ENCODE results near the gene ST6GALNAC4.

DNA sequence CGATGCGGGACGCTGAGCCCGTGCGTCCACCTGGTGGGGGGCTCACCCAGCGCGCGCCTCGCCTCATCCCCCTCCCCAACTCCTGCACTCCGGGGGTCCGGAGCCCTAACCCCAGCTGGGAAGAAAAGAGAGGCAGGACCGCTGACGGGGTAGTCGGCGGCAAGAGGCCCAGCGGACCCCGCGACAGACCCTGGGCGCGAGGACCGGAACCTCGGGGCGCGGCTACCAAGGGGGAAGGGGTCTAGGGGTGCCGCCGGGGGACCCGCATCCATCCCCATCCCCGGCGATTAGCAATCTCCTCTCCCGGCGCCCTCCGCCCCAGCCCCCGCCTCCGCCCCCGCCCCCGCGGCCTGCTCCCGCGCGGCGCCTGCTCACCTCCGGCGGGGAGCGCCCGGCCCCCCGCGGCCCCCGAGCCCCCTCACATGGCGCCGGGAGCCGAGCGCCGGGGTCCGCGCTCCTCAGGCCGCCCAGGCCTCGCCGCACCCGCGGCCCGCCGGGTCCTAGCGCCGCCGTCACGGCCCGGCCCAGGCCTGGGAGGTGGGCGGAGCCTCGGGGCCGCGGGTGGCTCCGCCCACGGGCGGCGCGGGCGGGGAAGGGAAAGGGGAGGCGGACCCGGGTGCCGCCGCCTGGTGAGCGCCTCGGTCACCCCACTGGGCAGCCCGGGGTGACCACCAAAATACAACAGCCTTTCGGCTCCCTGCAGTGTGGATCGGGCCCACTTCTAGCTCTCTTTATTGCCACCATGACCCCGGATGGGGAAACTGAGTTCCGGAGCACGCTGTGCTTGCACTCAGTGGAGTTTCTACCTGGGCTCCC lies 17.5 kb downstream of the ST6GALNAC4 start, which contains the start of gene ST6GALNAC6:
- TF ChIP-seq, protein P1, sequence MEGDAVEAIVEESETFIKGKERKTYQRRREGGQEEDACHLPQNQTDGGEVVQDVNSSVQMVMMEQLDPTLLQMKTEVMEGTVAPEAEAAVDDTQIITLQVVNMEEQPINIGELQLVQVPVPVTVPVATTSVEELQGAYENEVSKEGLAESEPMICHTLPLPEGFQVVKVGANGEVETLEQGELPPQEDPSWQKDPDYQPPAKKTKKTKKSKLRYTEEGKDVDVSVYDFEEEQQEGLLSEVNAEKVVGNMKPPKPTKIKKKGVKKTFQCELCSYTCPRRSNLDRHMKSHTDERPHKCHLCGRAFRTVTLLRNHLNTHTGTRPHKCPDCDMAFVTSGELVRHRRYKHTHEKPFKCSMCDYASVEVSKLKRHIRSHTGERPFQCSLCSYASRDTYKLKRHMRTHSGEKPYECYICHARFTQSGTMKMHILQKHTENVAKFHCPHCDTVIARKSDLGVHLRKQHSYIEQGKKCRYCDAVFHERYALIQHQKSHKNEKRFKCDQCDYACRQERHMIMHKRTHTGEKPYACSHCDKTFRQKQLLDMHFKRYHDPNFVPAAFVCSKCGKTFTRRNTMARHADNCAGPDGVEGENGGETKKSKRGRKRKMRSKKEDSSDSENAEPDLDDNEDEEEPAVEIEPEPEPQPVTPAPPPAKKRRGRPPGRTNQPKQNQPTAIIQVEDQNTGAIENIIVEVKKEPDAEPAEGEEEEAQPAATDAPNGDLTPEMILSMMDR (IDR thresholded peaks at IDR 0.05), result peak in 1 of 6 experiments; percentile 13
- TF ChIP-seq POLR2A (IDR thresholded peaks at IDR 0.05), result peak in 1 of 4 donors; percentile 38

All from esophagus squamous epithelium (tissue), 4 donors.